ENCODE results near the gene MAML3. TPM values are rescaled to one million over a fixed set of nuclear protein-coding genes. Genes with fewer than 3 reads are reported as not detected.

Gene MAML3
- total RNA-seq, 1 donor from 2014 or later, result 24.8 TPM

- DNase-seq (ENCODE audit: low spot score in 2 of 2, unreplicated experiment in 2 of 2), result no peak
- Mint-ChIP-seq H3K4me3 (no peak overlapping the region), H3K4me1 (peaks cover 12% of the 10 kb centered on the region), H3K36me3 (no peaks in the 10 kb centered on the region), H3K27ac (no peak overlapping the region), H3K27me3 (ENCODE audit: low read depth) (no peaks in the 10 kb centered on the region), H3K9me3 (no peaks in the 10 kb centered on the region)
- TF ChIP-seq CTCF (IDR thresholded peaks at IDR 0.05; ENCODE audit: unreplicated experiment), result no peak
Observed at GRCh38 chr4:139768366-139768765, 385.6 kb downstream of the MAML3 start.

- TF ChIP-seq CTCF (IDR thresholded peaks at IDR 0.05; ENCODE audit: unreplicated experiment), result no peak
- Mint-ChIP-seq H3K4me1 (peaks cover 20% of the 10 kb centered on the region), H3K9me3 (no peaks in the 10 kb centered on the region), H3K36me3 (no peaks in the 10 kb centered on the region), H3K4me3 (no peak overlapping the region), H3K27me3 (ENCODE audit: low read depth) (no peaks in the 10 kb centered on the region), H3K27ac (no peak overlapping the region)
- no peak for DNase-seq (ENCODE audit: low spot score in 2 of 2, unreplicated experiment in 2 of 2)
Observed at GRCh38 chr4:139767585-139767984, 386.4 kb downstream of the MAML3 start.

- Mint-ChIP-seq H3K9me3 (no peaks in the 10 kb centered on the region), H3K27me3 (ENCODE audit: low read depth) (no peaks in the 10 kb centered on the region), H3K4me3 (no peak overlapping the region), H3K27ac (no peak overlapping the region), H3K36me3 (no peaks in the 10 kb centered on the region), H3K4me1 (peaks cover 24% of the 10 kb centered on the region)
- no peak for TF ChIP-seq CTCF (IDR thresholded peaks at IDR 0.05; ENCODE audit: unreplicated experiment)
- DNase-seq (ENCODE audit: low spot score in 2 of 2, unreplicated experiment in 2 of 2), result no peak
Observed at GRCh38 chr4:139767168-139767567, 386.8 kb downstream of the MAML3 start.

GRCh38 chr4:139764686-139765310 is 389.2 kb downstream of the MAML3 start:
- no peak for TF ChIP-seq CTCF (IDR thresholded peaks at IDR 0.05; ENCODE audit: unreplicated experiment)
- Mint-ChIP-seq H3K4me1 (peaks cover 30% of the 10 kb centered on the region), H3K36me3 (no peaks in the 10 kb centered on the region), H3K9me3 (no peaks in the 10 kb centered on the region), H3K4me3 (no peak overlapping the region), H3K27me3 (ENCODE audit: low read depth) (no peaks in the 10 kb centered on the region), H3K27ac (no peak overlapping the region)
- no peak for DNase-seq (ENCODE audit: low spot score in 2 of 2, unreplicated experiment in 2 of 2)

GRCh38 chr4:139764182-139764581 is 389.8 kb downstream of the MAML3 start:
- Mint-ChIP-seq H3K9me3 (no peaks in the 10 kb centered on the region), H3K4me1 (peaks cover 30% of the 10 kb centered on the region), H3K4me3 (no peak overlapping the region), H3K27ac (no peak overlapping the region), H3K36me3 (no peaks in the 10 kb centered on the region), H3K27me3 (ENCODE audit: low read depth) (no peaks in the 10 kb centered on the region)
- TF ChIP-seq CTCF (IDR thresholded peaks at IDR 0.05; ENCODE audit: unreplicated experiment), result no peak
- no peak for DNase-seq (ENCODE audit: low spot score in 2 of 2, unreplicated experiment in 2 of 2)

- no peak overlapping the region for H3K27ac Mint-ChIP-seq
- H3K9me3 Mint-ChIP-seq, result no peaks in the 10 kb centered on the region
- TF ChIP-seq CTCF (IDR thresholded peaks at IDR 0.05; ENCODE audit: unreplicated experiment), result no peak
- no peak for DNase-seq (ENCODE audit: low spot score in 2 of 2, unreplicated experiment in 2 of 2)
- no peaks in the 10 kb centered on the region for H3K36me3 Mint-ChIP-seq
- no peaks in the 10 kb centered on the region for H3K27me3 Mint-ChIP-seq (ENCODE audit: low read depth)
- H3K4me3 Mint-ChIP-seq, result no peak overlapping the region
- H3K4me1 Mint-ChIP-seq, result peaks cover 30% of the 10 kb centered on the region
Observed at GRCh38 chr4:139763672-139764071, 390.3 kb downstream of the MAML3 start.

Measured in mesothelial cell of epicardium (in vitro differentiated cells).